Esophagus squamous epithelium (tissue), 4 donors: Measurements from ENCODE around the gene OCA2.

Experiments used
- CTCF ChIP-seq, 6 experiments: fragments of 450-650 bp in 4 of 6; fragments of 200-600 bp in 2 of 6; sonication (generic) in 2 of 6; IDR thresholded peaks; one replicate each; pipeline ENCODE4 v1.5.1; 2016 to 2019; ENCODE audit warnings: antibody characterized with exemption in 6 of 6, mild to moderate bottlenecking in 4 of 6, moderate library complexity in 4 of 6
- POLR2A ChIP-seq, 4 donors: fragments of 450-650 bp; IDR thresholded peaks; one replicate each; pipeline ENCODE4 v1.6.1; 2017; ENCODE audit warnings: antibody characterized with exemption in 4 of 4, mild to moderate bottlenecking in 4 of 4, moderate library complexity in 3 of 4

GRCh38 chr15:27783678-27784077 is 315.4 kb downstream of the OCA2 start:
- TF ChIP-seq CTCF (IDR thresholded peaks at IDR 0.05) (no peak), POLR2A (IDR thresholded peaks at IDR 0.05) (no peak)
